Measurements from ENCODE around the gene CAMK2D. TPM values are rescaled to one million over a fixed set of nuclear protein-coding genes. Genes with fewer than 3 reads are reported as not detected.

Gene CAMK2D
- total RNA-seq, 1 donor from 2014 or later = 31.7 TPM

GRCh38 chr4:113740857-113741379 lies 20.6 kb downstream of the CAMK2D start:
- no peak overlapping the region for H3K27ac Mint-ChIP-seq
- DNase-seq (ENCODE audit: low spot score in 2 of 2, unreplicated experiment in 2 of 2) = no peak
- no peak for TF ChIP-seq CTCF (IDR thresholded peaks at IDR 0.05; ENCODE audit: unreplicated experiment)
- no peaks in the 10 kb centered on the region for H3K27me3 Mint-ChIP-seq (ENCODE audit: low read depth)
- H3K4me1 Mint-ChIP-seq = peaks cover 5% of the 10 kb centered on the region
- H3K9me3 Mint-ChIP-seq = no peaks in the 10 kb centered on the region
- H3K4me3 Mint-ChIP-seq = no peak overlapping the region
- no peaks in the 10 kb centered on the region for H3K36me3 Mint-ChIP-seq

GRCh38 chr4:113739197-113739596 lies 22.3 kb downstream of the CAMK2D start:
- no peak for TF ChIP-seq CTCF (IDR thresholded peaks at IDR 0.05; ENCODE audit: unreplicated experiment)
- H3K9me3 Mint-ChIP-seq = no peaks in the 10 kb centered on the region
- peaks cover 5% of the 10 kb centered on the region for H3K4me1 Mint-ChIP-seq
- DNase-seq (ENCODE audit: low spot score in 2 of 2, unreplicated experiment in 2 of 2) = no peak
- H3K36me3 Mint-ChIP-seq = peaks cover 3% of the 10 kb centered on the region
- no peak overlapping the region for H3K27ac Mint-ChIP-seq
- H3K27me3 Mint-ChIP-seq (ENCODE audit: low read depth) = no peaks in the 10 kb centered on the region
- H3K4me3 Mint-ChIP-seq = no peak overlapping the region

GRCh38 chr4:113738251-113738650 lies 23.3 kb downstream of the CAMK2D start:
- H3K4me1 Mint-ChIP-seq = peaks cover 5% of the 10 kb centered on the region
- DNase-seq (ENCODE audit: low spot score in 2 of 2, unreplicated experiment in 2 of 2) = no peak
- no peak overlapping the region for H3K4me3 Mint-ChIP-seq
- no peaks in the 10 kb centered on the region for H3K9me3 Mint-ChIP-seq
- H3K36me3 Mint-ChIP-seq = peaks cover 3% of the 10 kb centered on the region
- H3K27me3 Mint-ChIP-seq (ENCODE audit: low read depth) = no peaks in the 10 kb centered on the region
- H3K27ac Mint-ChIP-seq = no peak overlapping the region
- TF ChIP-seq CTCF (IDR thresholded peaks at IDR 0.05; ENCODE audit: unreplicated experiment) = no peak

- DNase-seq (ENCODE audit: low spot score in 2 of 2, unreplicated experiment in 2 of 2) = no peak
- peaks cover 4% of the 10 kb centered on the region for H3K4me1 Mint-ChIP-seq
- H3K9me3 Mint-ChIP-seq = no peaks in the 10 kb centered on the region
Measured at GRCh38 chr4:113733685-113734084, 27.9 kb downstream of the CAMK2D start.

GRCh38 chr4:113732967-113733527 lies 28.5 kb downstream of the CAMK2D start:
- DNase-seq (ENCODE audit: low spot score in 2 of 2, unreplicated experiment in 2 of 2) = no peak
- Mint-ChIP-seq H3K27ac (peak overlapping the region; percentile 3), H3K9me3 (no peaks in the 10 kb centered on the region), H3K27me3 (ENCODE audit: low read depth) (no peaks in the 10 kb centered on the region), H3K4me3 (no peak overlapping the region), H3K4me1 (peaks cover 4% of the 10 kb centered on the region), H3K36me3 (peaks cover 3% of the 10 kb centered on the region)
- TF ChIP-seq CTCF (IDR thresholded peaks at IDR 0.05; ENCODE audit: unreplicated experiment) = no peak

More at GRCh38 chr4:113733685-113734084, 27.9 kb downstream of the CAMK2D start:
- Mint-ChIP-seq H3K36me3 (peaks cover 3% of the 10 kb centered on the region), H3K27me3 (ENCODE audit: low read depth) (no peaks in the 10 kb centered on the region), H3K4me3 (no peak overlapping the region), H3K27ac (no peak overlapping the region)
- no peak for TF ChIP-seq CTCF (IDR thresholded peaks at IDR 0.05; ENCODE audit: unreplicated experiment)

Measured in mesothelial cell of epicardium (in vitro differentiated cells).